ENCODE measurements around the gene CHD2. TPM values are rescaled to one million over a fixed set of nuclear protein-coding genes. Genes with fewer than 3 reads are reported as not detected.
A peak's percentile ranks its signal among the peaks of the same experiment; 100 is the strongest.

Gene CHD2
- total RNA-seq, 1 experiment from 2014 or later: 37.3 TPM

- H3K36me3 ChIP-seq (ENCODE audit: insufficient read depth, low read length): peaks cover 31% of the 10 kb centered on the region; the same call in 1 of the 2 replicates
- H3K27me3 ChIP-seq (ENCODE audit: low read length): no peaks in the 10 kb centered on the region
- H3K79me2 ChIP-seq (ENCODE audit: low read length): no peaks in the 10 kb centered on the region
- H3K27ac ChIP-seq (ENCODE audit: low read length): no peak overlapping the region
- no peak overlapping the region for H2AFZ ChIP-seq (ENCODE audit: low read length)
- H3K9ac ChIP-seq (ENCODE audit: low read length): no peak overlapping the region
- DNase-seq: no peak
- H3K9me2 ChIP-seq (replicated peaks; ENCODE audit: insufficient read depth, low read length): no peaks in the 10 kb centered on the region
- H3K4me3 ChIP-seq (ENCODE audit: low read length): no peak overlapping the region
- H3K9me3 ChIP-seq (ENCODE audit: low read length): no peaks in the 10 kb centered on the region
- H4K20me1 ChIP-seq (ENCODE audit: insufficient read depth, low read depth, low read length): no peaks in the 10 kb centered on the region
- H3K4me1 ChIP-seq (ENCODE audit: low read length): no peaks in the 10 kb centered on the region
- H3K4me2 ChIP-seq (ENCODE audit: low read depth, low read length, poor library complexity, severe bottlenecking): no peak overlapping the region
These were observed 71.0 kb downstream of the CHD2 start for GRCh38 chr15:92971081-92971480.

DNA sequence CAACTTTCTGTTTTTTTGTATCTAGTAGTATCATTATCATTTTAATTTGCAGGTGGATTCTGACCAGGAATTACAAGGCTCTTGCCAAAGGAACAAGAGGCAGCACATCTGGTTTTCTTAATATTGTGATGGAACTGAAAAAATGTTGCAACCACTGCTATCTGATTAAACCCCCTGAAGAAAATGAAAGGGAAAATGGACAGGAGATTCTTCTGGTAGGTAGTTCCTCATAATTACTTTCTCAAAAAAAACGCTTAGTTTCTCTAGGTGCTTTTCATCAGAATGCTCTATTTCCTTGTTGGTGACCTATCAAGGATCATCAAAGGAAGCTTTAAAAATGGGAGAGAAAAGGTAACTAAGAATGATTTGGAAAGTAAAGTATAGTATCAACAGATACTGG lies 71.6 kb downstream of the CHD2 start:
- H3K79me2 ChIP-seq (ENCODE audit: low read length): no peaks in the 10 kb centered on the region

DNA sequence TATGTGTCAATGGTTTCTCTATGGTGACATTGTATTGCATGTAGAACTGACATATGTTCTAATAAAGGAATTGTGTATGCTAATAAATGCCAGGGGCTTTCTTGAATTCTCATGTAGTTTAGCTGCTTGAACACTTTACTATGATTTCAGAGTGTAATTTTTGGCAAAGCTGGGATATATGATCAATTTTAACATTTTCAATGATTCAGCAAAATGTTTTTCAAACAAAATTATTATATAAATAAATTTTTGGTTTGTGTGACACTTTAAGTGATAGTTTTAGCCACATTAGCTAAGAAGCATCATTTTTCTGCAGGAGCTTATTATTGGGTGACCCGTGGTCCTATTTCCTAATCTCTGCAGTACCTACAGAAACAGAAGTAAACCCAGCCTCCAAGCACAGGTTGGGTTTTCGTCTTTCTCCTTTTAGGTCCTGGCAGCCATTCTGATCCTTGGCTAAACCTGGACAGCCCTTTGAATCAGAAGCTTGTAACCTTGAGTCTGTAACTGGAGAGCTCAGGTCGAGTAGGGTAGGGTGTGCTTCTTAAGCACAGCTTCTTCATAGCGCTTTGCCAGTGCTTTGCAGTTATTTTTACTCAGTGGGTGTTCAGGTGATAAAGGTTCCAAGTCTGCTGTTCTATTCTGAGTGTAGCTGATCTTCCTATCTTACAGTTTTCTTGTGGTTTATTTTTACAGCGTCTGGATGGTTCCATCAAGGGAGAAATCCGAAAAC lies 74.2 kb downstream of the CHD2 start:
- Histone ChIP-seq H3K27me3 (ENCODE audit: low read length) (no peaks in the 10 kb centered on the region), H3K79me2 (ENCODE audit: low read length) (no peaks in the 10 kb centered on the region), H3K9ac (ENCODE audit: low read length) (no peak overlapping the region)

More for the DNA sequence above, 71.6 kb downstream of the CHD2 start:
- Histone ChIP-seq H3K36me3 (ENCODE audit: insufficient read depth, low read length) (peaks cover 31% of the 10 kb centered on the region; the same call in 1 of the 2 replicates), H2AFZ (ENCODE audit: low read length) (no peak overlapping the region), H3K4me3 (ENCODE audit: low read length) (no peak overlapping the region), H4K20me1 (ENCODE audit: insufficient read depth, low read depth, low read length) (no peaks in the 10 kb centered on the region), H3K4me1 (ENCODE audit: low read length) (no peaks in the 10 kb centered on the region), H3K27me3 (ENCODE audit: low read length) (no peaks in the 10 kb centered on the region), H3K9me3 (ENCODE audit: low read length) (no peaks in the 10 kb centered on the region), H3K9ac (ENCODE audit: low read length) (no peak overlapping the region), H3K27ac (ENCODE audit: low read length) (no peak overlapping the region), H3K4me2 (ENCODE audit: low read depth, low read length, poor library complexity, severe bottlenecking) (no peak overlapping the region), H3K9me2 (replicated peaks; ENCODE audit: insufficient read depth, low read length) (no peaks in the 10 kb centered on the region)
- DNase-seq: no peak

GRCh38 chr15:92979011-92979701 lies 79.0 kb downstream of the CHD2 start:
- Histone ChIP-seq H3K9me2 (replicated peaks; ENCODE audit: insufficient read depth, low read length) (no peaks in the 10 kb centered on the region), H3K9ac (ENCODE audit: low read length) (no peak overlapping the region), H3K36me3 (ENCODE audit: insufficient read depth, low read length) (peaks cover 40% of the 10 kb centered on the region), H2AFZ (ENCODE audit: low read length) (no peak overlapping the region), H3K27me3 (ENCODE audit: low read length) (no peaks in the 10 kb centered on the region), H4K20me1 (ENCODE audit: insufficient read depth, low read depth, low read length) (no peaks in the 10 kb centered on the region), H3K9me3 (ENCODE audit: low read length) (no peaks in the 10 kb centered on the region), H3K4me2 (ENCODE audit: low read depth, low read length, poor library complexity, severe bottlenecking) (no peak overlapping the region), H3K79me2 (ENCODE audit: low read length) (no peaks in the 10 kb centered on the region), H3K4me1 (ENCODE audit: low read length) (no peaks in the 10 kb centered on the region), H3K4me3 (ENCODE audit: low read length) (no peak overlapping the region), H3K27ac (ENCODE audit: low read length) (no peak overlapping the region)
- DNase-seq: no peak

More for the DNA sequence above, 74.2 kb downstream of the CHD2 start:
- H3K9me3 ChIP-seq (ENCODE audit: low read length): no peaks in the 10 kb centered on the region
- no peaks in the 10 kb centered on the region for H4K20me1 ChIP-seq (ENCODE audit: insufficient read depth, low read depth, low read length)
- no peak overlapping the region for H3K4me2 ChIP-seq (ENCODE audit: low read depth, low read length, poor library complexity, severe bottlenecking)
- H3K4me3 ChIP-seq (ENCODE audit: low read length): no peak overlapping the region
- H3K27ac ChIP-seq (ENCODE audit: low read length): no peak overlapping the region
- H3K4me1 ChIP-seq (ENCODE audit: low read length): no peaks in the 10 kb centered on the region
- H2AFZ ChIP-seq (ENCODE audit: low read length): no peak overlapping the region
- H3K36me3 ChIP-seq (ENCODE audit: insufficient read depth, low read length): peaks cover 29% of the 10 kb centered on the region; the same call in 1 of the 2 replicates
- no peaks in the 10 kb centered on the region for H3K9me2 ChIP-seq (replicated peaks; ENCODE audit: insufficient read depth, low read length)
- no peak for DNase-seq

DNA sequence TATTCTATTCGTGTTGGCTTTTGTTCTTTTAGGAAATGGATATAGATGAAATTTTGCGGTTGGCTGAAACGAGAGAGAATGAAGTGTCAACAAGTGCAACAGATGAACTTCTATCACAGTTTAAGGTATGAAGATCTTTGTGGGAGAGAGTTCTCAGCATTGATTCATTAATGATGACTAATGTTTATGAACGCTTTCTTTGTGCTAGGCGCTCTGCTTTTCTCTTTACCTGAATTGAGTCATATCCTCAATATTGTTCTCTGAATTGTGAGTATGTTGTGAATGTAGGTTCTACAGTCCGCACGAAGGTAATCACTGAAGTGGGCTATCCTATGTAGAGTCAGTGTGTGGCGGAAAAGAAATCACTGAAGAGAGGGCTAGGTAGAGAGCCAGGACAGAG lies 81.2 kb downstream of the CHD2 start:
- H4K20me1 ChIP-seq (ENCODE audit: insufficient read depth, low read depth, low read length): no peaks in the 10 kb centered on the region
- peaks cover 46% of the 10 kb centered on the region for H3K36me3 ChIP-seq (ENCODE audit: insufficient read depth, low read length)
- H3K27ac ChIP-seq (ENCODE audit: low read length): no peak overlapping the region
- H3K9me2 ChIP-seq (replicated peaks; ENCODE audit: insufficient read depth, low read length): no peaks in the 10 kb centered on the region
- H3K79me2 ChIP-seq (ENCODE audit: low read length): no peaks in the 10 kb centered on the region
- H3K4me2 ChIP-seq (ENCODE audit: low read depth, low read length, poor library complexity, severe bottlenecking): no peak overlapping the region
- H2AFZ ChIP-seq (ENCODE audit: low read length): no peak overlapping the region
- no peaks in the 10 kb centered on the region for H3K4me1 ChIP-seq (ENCODE audit: low read length)
- H3K9ac ChIP-seq (ENCODE audit: low read length): no peak overlapping the region
- H3K4me3 ChIP-seq (ENCODE audit: low read length): no peak overlapping the region
- no peaks in the 10 kb centered on the region for H3K27me3 ChIP-seq (ENCODE audit: low read length)
- H3K9me3 ChIP-seq (ENCODE audit: low read length): no peaks in the 10 kb centered on the region
- DNase-seq: no peak

- Histone ChIP-seq H3K9me2 (replicated peaks; ENCODE audit: insufficient read depth, low read length) (no peaks in the 10 kb centered on the region), H3K9me3 (ENCODE audit: low read length) (no peaks in the 10 kb centered on the region), H3K27ac (ENCODE audit: low read length) (no peak overlapping the region), H3K9ac (ENCODE audit: low read length) (no peak overlapping the region), H3K36me3 (ENCODE audit: insufficient read depth, low read length) (peaks cover 44% of the 10 kb centered on the region), H3K79me2 (ENCODE audit: low read length) (no peaks in the 10 kb centered on the region), H3K4me2 (ENCODE audit: low read depth, low read length, poor library complexity, severe bottlenecking) (no peak overlapping the region), H2AFZ (ENCODE audit: low read length) (no peak overlapping the region), H3K4me3 (ENCODE audit: low read length) (no peak overlapping the region), H3K4me1 (ENCODE audit: low read length) (peaks cover under 1% of the 10 kb centered on the region), H3K27me3 (ENCODE audit: low read length) (no peaks in the 10 kb centered on the region), H4K20me1 (ENCODE audit: insufficient read depth, low read depth, low read length) (no peaks in the 10 kb centered on the region)
- no peak for DNase-seq
These were observed 84.0 kb downstream of the CHD2 start for GRCh38 chr15:92984161-92984560.

DNA sequence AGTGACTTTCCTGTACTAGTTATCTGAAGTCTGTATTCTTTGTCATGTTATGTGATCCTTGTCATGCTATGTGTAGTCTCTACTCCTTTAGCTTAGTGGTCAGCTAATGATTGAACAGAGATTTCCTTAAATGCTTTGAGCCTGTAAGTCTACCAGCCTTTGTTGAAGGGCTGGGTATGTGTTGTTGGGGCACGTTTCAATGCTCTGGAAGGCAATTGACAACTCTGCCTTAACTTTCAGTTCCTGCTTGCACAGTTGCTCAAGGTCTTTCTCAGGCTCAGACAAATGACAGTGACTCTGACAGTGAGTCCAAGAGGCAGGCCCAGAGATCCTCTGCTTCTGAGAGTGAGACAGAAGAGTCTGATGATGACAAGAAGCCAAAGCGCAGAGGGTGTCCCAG lies 89.3 kb downstream of the CHD2 start:
- Histone ChIP-seq H2AFZ (ENCODE audit: low read length) (no peak overlapping the region), H3K4me3 (ENCODE audit: low read length) (no peak overlapping the region), H3K4me2 (ENCODE audit: low read depth, low read length, poor library complexity, severe bottlenecking) (peak overlapping the region; percentile 28), H3K27me3 (ENCODE audit: low read length) (no peaks in the 10 kb centered on the region), H3K27ac (ENCODE audit: low read length) (no peak overlapping the region), H3K36me3 (ENCODE audit: insufficient read depth, low read length) (peaks cover 21% of the 10 kb centered on the region; the same call in 1 of the 2 replicates), H3K9me2 (replicated peaks; ENCODE audit: insufficient read depth, low read length) (no peaks in the 10 kb centered on the region), H3K9me3 (ENCODE audit: low read length) (no peaks in the 10 kb centered on the region), H3K9ac (ENCODE audit: low read length) (no peak overlapping the region), H3K4me1 (ENCODE audit: low read length) (peaks cover 13% of the 10 kb centered on the region), H4K20me1 (ENCODE audit: insufficient read depth, low read depth, low read length) (no peaks in the 10 kb centered on the region), H3K79me2 (ENCODE audit: low read length) (no peaks in the 10 kb centered on the region)
- DNase-seq: peak; percentile 49

DNA sequence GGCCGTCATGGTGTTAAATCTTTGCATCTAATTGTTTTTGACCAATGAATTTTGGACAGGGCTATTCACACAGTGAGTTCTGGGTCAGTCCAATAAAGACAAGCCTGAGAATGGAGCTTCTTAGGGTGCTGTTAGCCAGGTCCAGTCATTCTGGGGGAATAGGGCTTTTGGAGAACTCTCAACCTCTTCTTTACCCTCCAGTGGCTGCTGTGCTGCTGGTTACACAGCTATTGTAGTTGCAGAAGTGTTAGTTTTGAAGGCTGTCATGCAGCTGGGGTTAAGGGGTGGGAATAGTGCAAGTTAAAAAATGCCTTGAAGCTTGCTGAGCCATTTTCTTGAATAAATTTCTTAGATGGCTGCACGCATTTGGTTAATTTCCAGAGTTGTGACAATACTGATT lies 89.9 kb downstream of the CHD2 start:
- peaks cover 13% of the 10 kb centered on the region for H3K4me1 ChIP-seq (ENCODE audit: low read length)
- DNase-seq: no peak
- H3K79me2 ChIP-seq (ENCODE audit: low read length): no peaks in the 10 kb centered on the region
- no peak overlapping the region for H2AFZ ChIP-seq (ENCODE audit: low read length)
- peaks cover 15% of the 10 kb centered on the region; the same call in 1 of the 2 replicates for H3K36me3 ChIP-seq (ENCODE audit: insufficient read depth, low read length)
- no peaks in the 10 kb centered on the region for H3K9me3 ChIP-seq (ENCODE audit: low read length)
- no peaks in the 10 kb centered on the region for H4K20me1 ChIP-seq (ENCODE audit: insufficient read depth, low read depth, low read length)
- H3K9ac ChIP-seq (ENCODE audit: low read length): no peak overlapping the region
- H3K27me3 ChIP-seq (ENCODE audit: low read length): no peaks in the 10 kb centered on the region
- no peak overlapping the region for H3K4me3 ChIP-seq (ENCODE audit: low read length)
- H3K4me2 ChIP-seq (ENCODE audit: low read depth, low read length, poor library complexity, severe bottlenecking): peak overlapping the region; percentile 28
- no peaks in the 10 kb centered on the region for H3K9me2 ChIP-seq (replicated peaks; ENCODE audit: insufficient read depth, low read length)
- H3K27ac ChIP-seq (ENCODE audit: low read length): no peak overlapping the region

Measured in Karpas-422 (cell line).